NCI-H82 treated with DMSO at 0.1 percent for 48 hours (cell line): ENCODE results near the gene TMEM245.

Source experiments
- DNase-seq: peaks from one replicate; lab custom pipeline; 2025; ENCODE audit not compliant: unreplicated experiment; lab: John Stamatoyannopoulos, UW

TMEM245 gene

DNA sequence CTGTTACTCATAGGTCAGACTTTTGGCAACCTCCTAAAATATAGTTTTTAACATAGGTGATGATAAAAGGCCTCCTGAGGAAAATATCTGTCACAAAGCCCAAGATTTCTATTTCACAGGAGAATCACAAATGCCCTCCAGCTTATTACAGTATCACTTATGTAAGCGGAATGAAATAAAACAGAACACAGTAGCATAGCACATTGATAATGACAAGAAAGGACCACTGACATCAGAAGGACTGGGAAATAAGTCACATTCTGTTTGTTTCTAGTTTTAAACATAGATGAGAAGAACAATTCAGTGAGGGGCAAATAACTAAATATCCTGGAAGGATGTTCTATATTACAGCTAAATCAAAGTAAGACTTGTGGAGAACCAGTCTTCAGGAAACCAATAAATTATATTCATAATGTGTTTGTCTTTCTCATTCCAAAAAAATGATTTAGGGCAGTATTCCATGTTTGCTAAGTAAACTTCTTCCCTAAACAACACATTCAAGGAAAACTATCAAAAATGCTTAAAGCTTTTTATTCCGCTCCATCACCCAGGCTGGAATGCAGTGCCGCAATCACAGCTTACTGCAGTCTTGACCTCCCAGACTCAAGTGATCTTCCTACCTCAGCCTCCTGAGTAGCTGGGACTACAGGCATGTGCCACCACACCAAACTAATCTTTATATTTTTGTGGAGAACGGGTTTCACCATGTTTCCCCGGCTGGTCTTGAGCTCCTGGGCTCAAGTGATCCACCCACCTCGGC, 85.6 kb downstream of the TMEM245 start:
- no peak for DNase-seq

DNA sequence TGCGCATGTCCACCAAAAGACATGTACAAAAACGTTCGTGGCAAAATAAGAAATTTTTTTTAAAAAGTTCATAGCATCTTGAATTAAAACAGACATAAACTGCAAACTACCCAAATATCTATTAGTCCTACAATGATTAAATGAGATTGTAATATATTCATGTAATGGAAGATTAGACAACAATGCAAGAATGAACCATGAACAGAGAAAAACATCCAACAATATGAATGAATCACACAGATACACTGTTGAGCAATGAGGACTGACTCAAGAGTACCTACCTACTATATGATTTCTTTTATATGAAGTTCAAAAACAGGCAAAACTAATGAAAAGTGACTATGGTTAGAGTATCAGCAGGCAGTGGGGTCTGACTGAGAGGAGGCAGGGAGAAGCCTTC, 88.5 kb downstream of the TMEM245 start:
- DNase-seq: no peak

DNA sequence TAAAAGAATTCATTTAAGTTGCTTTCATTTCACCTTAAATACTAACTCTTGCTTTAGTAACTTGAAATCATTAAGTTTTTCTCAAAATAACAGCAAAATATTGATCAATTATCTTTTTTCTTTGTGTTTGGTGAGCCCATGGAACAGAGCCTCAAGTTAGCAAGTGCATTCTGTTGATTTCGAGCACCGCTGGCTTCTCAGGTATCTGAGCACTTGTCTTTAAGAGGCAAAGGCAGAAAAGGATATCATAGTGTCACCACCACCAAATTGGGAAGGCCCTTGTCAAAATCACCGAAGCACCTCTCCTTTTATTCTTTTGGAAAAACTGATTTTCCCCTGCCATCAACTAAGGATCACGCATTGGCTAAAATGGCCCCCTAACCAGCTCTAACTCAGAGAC, 89.3 kb downstream of the TMEM245 start:
- no peak for DNase-seq

DNA sequence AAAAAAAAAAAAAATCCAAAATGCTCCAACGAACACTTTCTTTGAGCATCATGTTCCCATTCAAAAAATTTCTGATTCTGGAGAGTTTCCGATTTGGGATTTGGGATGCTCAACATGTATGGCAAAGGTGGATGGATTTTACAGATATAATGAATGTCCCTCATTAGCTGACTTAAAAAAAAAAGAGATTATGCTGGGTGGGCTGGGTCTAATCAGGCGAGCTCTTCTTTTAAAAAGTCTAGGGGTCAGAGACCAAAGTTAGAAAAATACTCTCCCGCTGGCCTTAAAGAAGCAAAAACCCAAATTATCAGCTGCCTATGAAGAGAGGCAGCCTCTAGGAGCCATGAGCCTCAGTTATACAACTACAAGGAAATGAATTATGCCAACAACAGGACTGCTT, 91.3 kb downstream of the TMEM245 start:
- DNase-seq: no peak

DNA sequence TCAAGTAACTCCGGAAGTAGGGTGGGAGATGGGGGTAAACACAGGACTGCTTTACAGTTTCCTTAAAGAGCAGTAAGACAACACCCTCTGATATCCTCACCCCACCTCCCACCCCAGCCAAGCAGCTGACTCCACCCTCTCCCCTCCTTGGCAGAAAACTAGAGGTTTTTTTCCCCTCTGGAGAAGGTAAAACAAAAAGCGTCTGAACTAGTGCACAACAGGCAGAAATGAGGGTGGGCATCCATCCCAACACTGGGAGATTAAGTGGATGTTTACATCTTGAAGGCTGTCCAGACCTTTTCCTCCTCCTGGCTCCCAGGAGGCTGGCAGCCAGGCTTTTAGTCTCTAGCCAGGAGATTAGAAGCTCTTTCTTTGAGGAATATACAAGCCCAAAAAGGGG, 92.6 kb downstream of the TMEM245 start:
- DNase-seq: no peak

DNA sequence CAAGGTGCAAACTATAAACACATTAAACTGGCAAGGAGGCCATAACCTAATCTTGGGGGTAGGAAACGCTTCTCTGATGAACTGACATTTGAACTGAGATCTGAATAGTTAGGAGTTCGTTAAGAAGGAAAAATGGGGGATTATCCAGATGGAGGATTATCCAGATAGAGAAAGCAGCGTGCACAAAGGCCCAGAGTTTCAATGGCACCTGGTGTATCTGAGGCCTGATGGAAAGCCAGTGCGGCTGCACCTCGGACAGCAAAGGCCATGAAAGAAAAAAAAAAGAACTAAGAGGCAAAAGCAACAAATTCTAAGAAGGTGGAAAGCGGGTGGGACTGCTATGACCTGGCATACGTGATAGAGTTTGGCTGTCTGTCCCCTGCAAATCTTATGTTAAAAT, 93.4 kb downstream of the TMEM245 start:
- DNase-seq: peak; percentile 70

DNA sequence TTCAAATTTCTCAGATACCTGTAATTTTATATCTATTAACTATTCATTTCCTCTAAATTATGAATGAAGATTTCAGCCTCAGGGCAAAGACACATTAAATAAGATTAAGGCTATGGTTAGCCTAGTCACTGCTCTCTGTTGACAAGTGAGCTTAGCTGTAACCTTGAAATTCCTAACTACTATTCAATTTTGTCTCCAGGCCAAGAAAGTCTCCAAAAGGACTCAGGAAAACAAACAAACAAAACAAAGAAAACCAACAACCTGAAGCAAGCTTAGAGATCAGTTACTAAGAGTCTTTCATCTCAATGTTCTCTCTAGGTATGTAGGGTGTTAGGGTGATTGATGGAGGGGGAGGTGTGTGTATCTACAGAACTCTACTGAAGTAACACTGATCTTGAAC, 96.9 kb downstream of the TMEM245 start:
- DNase-seq: no peak

DNA sequence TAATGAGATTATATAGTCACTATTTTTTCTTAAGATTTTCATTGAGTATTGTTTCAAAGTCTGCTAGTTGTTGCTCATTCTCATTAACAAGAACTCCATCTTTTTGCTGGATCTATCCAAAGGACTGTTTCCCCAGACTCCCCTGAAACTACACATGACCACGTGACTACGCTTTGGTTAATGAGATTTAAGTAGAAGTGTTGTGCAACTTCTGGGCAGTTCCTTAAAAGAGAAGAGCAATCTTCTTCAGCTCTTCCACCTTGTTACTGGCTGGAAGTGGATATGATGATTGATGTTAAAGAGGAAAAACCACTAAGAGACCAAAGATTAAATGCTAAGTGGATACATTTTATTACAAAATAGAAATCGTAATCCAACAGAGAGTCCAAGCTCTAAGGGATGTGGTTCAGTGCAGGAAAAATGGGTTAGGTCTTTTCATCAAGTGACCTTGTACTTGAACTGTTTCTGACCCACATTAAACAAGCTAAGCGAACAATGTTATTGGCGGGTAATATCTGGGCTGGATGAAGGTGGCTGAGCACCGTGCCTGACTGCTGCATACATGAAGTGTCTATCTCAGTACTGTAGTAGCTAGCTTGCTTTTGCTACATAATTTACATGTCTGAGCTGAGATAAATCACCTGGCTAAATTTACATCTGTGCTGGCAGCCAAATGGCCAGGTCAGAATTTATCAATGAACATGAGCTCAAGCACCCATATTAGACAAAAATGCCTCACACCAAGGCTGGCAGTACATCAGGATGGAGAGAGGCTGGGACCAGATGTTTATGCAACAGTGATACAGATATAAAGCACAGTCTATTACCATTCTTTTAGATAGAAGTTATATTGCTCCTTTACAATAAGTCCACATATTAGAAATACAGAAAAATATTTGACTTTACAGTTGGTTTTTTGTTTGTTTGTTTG, 98.9 kb downstream of the TMEM245 start:
- no peak for DNase-seq

DNA sequence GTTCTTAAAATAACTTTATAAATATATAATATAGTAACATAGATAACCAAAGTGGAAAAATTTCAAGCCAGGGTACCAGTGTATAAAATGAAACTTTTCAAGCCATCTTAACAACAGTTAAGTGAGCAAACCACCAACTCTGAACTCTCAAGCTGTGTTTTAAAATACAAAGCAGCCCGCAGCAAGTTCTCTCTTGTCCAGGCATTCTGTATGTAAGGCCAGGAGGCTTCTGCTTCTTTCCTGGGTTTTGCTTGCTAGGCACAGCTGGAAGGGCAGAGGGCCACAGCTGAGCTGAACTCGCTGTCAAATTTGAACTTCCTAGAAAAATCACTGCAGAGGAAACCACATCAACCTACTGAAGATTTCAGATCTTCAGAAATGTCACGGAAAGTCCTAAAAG, 99.6 kb downstream of the TMEM245 start:
- no peak for DNase-seq

DNA sequence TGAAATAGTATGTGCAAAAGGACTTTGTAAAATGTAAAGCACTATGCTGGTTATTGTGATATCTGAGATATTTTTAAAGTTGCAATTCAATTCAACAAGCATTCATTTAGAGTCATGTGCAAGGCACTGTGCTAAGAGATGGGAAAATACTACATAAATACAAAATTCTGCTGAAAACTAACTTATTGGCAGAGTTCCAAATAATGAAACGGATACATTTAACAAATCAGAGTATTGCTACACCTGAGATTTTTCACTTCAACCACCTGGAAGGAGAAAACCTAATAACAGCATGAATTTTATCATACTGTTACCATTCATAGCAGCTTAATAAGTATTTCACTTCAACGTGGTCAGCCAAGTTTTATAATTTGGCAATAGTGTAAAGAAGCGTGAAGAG, 100.3 kb downstream of the TMEM245 start:
- no peak for DNase-seq

DNA sequence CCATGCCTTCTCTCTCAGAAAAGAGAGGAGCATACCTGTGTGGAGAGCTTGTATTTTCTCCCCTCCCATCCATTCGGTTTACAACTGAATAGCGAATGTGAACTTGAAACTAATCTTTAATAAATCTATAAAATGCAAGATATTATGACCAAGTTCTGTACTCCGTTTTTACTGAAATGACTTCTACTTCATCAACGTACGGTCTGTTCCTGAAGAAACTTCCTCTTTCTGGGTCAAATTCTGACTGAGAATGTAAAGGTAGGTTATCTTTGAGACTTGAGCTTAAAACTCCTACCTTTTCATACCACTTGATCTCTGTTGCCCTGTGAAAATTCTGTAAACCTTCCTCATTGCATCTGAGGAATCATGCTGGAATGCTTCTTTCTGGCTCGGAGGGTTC, 102.3 kb downstream of the TMEM245 start:
- DNase-seq: no peak

DNA sequence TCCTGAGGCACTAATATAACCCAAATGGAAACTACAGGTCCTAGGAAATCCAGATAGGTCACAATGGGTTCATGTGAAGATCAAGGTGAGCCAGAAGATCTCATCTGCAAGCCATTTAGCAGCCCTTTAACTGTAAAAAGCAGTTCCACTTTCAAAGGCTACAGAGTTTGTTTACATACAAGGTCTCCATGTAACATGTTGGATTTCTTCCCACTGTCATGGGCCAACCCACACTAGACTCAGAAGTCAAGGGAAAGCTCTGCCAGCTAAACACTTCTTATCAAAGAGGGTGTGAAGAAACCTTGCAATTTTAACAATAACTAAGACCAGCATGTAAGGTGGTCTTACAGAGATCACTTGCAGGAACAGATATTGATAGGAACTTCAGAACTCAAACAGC, 102.7 kb downstream of the TMEM245 start:
- DNase-seq: no peak

DNA sequence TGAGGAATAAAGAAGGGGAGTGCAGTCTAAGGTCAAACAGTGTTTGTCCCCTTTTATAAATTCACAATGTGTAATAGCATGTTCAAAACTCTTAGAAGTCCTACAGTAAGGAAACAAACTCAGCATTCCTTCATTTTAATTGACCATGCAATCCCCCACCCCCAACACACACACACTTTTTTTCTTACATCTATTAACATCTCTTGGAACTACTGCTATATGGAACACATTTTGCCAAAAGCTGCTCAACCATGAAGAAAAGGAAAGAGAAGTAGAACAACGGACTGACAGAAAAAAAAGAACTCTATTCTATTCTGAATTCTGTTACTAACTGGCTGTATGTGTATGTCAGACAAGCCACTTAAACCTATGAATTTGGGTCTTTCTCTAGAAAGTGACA, 103.6 kb downstream of the TMEM245 start:
- DNase-seq: no peak

DNA sequence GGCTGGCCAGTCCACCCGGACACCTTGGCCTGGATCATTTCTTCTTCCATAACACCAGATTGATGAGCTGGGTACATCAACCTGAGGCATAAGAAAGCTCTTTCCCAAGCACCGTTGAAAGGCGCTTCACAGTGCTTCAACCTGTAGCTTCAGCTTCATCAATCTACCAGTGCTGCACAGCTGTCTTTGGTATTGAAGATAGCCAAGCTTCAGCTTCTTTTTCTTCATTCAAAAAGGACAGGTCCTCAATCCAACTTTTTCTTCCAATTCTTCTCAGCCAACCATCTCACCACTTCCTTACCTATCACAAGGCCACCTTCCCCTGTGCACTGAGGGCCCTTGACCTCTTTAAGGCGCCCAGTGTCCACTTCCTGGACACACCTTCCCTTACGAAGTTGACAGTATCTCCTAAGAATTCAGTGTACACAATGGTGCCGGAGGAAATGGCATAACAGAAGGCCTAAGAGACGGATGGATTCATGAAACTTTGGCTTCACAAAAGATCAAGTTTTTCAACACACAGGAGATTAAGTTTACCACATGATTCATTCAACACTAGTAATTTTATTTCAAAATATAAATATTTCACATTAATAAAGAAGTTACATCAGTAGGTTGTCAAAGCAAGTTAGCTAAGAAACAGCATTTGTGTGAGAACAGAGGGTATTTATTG, 105.0 kb downstream of the TMEM245 start:
- DNase-seq: no peak

DNA sequence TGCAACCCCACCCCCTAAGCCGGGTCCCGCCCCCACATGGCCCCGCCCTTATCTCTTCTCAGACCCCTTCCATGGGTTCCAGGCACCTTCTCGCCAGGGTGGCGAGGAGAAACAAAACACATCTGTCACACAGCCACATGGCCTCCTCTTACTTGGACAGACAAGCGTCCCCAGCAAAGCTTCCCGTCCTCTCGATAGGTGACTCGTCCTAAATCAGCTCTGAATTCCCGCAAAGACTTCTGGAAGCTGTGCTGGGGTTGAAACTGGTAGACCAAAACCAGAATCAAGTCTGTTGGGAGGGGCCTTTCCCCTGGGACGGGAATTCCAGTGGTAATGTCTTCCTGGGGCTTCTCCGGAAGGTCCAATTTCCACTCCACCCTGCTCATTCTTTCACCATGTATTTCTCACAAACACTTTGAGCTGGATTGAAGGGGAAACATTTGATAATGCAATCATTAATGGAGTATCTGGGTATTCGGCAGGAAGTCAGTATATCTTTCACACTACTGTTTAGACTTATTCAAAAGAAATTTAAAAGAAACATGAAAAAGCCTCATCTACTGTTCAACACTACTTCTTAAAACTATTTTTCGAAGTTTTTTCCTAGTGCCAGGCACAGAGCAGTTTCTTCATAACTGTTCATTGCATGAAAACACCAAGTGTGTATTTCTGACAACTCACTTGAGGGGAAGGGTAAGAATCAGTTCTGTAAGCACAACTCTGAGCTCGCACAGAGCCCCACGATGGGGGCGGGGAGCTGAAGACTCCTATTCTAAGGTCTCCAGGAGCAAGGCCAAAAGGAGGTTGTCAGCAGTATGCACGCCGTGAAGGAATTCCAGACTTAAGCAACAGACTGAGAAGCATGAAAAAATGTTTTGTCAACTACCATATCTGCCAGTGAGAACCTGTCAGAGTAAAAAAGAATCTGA, 105.8 kb downstream of the TMEM245 start:
- DNase-seq: peak; percentile 88

DNA sequence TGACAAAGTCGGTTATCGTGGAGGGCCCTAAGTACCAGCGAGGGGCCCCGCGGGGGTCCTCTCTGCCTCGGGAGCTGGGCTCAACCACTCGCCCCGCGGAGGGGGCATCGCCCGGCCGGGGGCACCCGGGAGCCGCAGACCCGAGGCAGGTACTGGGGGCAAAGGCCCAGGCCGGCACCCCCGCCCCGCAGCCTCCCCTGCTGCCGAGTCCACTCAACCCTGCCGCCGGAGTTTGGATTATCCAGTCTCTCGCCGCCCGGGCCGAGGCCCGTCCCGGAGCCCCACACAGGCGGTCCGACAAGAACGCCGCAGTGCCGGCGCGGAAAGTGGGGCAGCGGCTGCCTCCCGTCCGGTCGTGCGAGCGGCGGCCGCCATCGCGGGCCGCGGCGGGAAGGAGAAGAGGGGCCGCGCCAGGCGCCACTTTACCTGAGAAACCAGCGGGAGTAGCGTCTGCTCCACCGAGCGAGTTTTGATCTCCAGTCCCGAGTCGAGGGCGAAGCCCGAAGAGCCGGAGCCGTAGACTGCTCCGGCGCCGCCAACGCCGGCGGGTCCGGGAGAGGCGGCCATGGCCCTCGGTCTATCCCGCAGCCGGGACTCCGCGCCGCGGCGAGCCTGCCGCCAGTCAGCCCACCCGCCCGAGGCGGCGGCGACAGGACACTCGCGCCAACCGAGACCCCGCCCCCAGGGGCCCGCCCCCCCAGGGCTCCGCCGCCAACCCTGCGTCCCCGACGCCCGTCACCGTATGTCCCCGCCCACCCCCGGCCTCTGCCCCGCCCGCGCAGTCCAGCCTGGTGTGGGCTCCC, 106.7 kb downstream of the TMEM245 start, which contains the start of gene CTNNAL1:
Gene CTNNAL1 (minus strand): TSS at position 624 of the 803 bp plus-strand sequence. CDS start 57 bp downstream, at position 567.
- no peak for DNase-seq

DNA sequence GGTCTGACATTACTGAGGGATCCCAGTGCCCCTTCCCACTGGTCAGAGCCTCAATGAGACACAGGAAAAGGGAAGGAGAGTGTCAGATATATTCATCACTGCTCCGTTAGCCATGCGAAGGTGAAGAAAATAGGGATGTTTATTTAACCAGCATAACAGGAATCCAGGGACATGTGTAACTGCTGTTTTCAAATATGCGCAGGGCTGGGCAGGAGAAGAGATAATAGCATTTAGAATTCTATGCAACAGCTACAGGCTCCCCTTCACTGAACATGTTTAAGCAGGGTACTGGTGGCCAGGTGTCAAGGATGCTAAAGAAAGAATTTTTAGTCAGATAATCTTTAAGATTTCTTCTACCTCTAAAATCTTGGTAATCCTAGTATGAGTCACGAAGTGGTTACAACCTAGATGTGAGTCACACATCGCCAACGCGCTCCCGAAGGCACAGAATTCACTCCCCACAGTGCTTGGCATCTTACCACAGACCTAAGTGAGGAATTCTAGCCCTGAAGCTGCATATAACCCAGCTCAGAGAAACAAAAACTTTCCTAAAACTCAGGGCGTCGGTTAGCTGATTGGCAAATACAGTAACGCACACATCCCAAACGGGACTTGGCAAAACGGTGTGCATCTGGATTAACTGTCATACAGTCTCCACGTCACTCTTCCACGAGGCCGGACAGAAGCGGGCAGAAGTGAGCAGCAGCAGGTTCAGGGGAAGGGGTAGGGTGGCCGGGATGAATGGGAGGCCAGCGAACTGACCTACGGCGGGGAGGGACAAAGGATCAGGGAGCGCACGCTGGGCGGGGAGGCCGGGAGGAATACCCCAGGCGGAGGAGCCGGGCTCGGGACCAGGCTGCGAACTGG, 107.5 kb downstream of the TMEM245 start:
- peak; percentile 8 for DNase-seq

DNA sequence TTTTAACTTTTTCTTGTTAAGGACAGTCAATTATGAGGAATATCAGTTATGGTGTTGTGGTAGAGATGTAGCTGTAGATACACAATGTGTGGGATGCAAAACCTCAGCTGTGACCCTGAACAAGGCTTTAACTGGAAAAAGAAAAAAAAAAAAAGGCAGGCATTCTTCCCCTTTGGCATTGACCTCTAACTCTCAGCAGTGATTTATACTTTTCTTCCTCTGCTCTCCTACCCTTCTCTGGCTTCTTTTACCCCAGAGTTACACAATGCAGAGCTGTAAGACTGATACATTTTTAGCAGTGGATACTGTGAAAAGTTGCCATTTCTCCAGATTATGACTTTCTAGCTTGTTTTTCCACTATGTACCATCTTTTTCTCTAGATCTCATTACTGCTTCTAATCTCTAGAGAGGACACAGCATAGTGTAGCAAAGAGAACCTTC, 108.5 kb downstream of the TMEM245 start:
- DNase-seq: no peak

DNA sequence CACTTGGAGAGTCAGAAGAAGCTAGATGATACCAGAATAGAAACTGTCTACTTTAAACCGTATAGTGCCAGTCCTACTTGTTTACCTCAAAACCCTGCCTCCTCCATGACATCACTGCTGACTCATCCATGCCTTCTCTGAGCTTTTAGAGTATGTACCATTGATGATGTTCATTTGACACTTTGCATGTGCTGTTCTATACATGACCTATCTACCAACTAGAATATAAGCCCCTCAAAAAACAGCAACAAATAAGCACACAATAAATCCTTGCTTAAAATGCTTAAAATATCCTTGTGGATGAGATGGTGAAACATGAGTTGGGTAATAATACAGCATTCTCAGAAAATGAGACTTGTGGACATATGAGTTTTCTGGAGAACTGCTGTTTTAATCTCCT, 109.0 kb downstream of the TMEM245 start:
- no peak for DNase-seq
